Measurements from ENCODE around the gene DNAJB6.
A peak's percentile ranks its signal among the peaks of the same experiment; 100 is the strongest.

DNAJB6 gene

GRCh38 chr7:157336383-157337315, at the start of gene DNAJB6:
TSS of gene DNAJB6 (plus strand) at chr7:157337004. CDS start at chr7:157358573, 21,569 bp downstream.
- peak; percentile 86 for DNase-seq

- no peak for DNase-seq
Measured at GRCh38 chr7:157291404-157292080, 45.3 kb upstream of the DNAJB6 start.

- no peak for DNase-seq
Measured at GRCh38 chr7:157292258-157292657, 44.5 kb upstream of the DNAJB6 start.

- DNase-seq = no peak
Measured at GRCh38 chr7:157292770-157293412, 43.9 kb upstream of the DNAJB6 start.

- no peak for DNase-seq
Measured at GRCh38 chr7:157293413-157293788, 43.4 kb upstream of the DNAJB6 start.

GRCh38 chr7:157294773-157295172, 42.0 kb upstream of the DNAJB6 start:
- no peak for DNase-seq

GRCh38 chr7:157295338-157295737, 41.5 kb upstream of the DNAJB6 start:
- no peak for DNase-seq

- DNase-seq = no peak
Measured at GRCh38 chr7:157297185-157297584, 39.6 kb upstream of the DNAJB6 start.

- no peak for DNase-seq
Measured at GRCh38 chr7:157299317-157299612, 37.5 kb upstream of the DNAJB6 start.

- no peak for DNase-seq
Measured at GRCh38 chr7:157299613-157300368, 37.0 kb upstream of the DNAJB6 start.

- DNase-seq = no peak
Measured at GRCh38 chr7:157300369-157300825, 36.4 kb upstream of the DNAJB6 start.

- DNase-seq = no peak
Measured at GRCh38 chr7:157301610-157302120, 35.1 kb upstream of the DNAJB6 start.

- no peak for DNase-seq
Measured at GRCh38 chr7:157306846-157307838, 29.7 kb upstream of the DNAJB6 start.

- DNase-seq = no peak
Measured at GRCh38 chr7:157309988-157310668, 26.7 kb upstream of the DNAJB6 start.

- no peak for DNase-seq
Measured at GRCh38 chr7:157310676-157311185, 26.1 kb upstream of the DNAJB6 start.

GRCh38 chr7:157312941-157313340, 23.9 kb upstream of the DNAJB6 start:
- DNase-seq = no peak

GRCh38 chr7:157313645-157314044, 23.2 kb upstream of the DNAJB6 start:
- no peak for DNase-seq

GRCh38 chr7:157318015-157318706, 18.6 kb upstream of the DNAJB6 start:
- no peak for DNase-seq

GRCh38 chr7:157320608-157320980, 16.2 kb upstream of the DNAJB6 start:
- DNase-seq = no peak

GRCh38 chr7:157323401-157323800, 13.4 kb upstream of the DNAJB6 start:
- no peak for DNase-seq

All from COR-L47 (cell line).